SJCRH30 (cell line): ENCODE results near the gene CANT1. TPM values are rescaled to one million over a fixed set of nuclear protein-coding genes. Genes with fewer than 3 reads are reported as not detected.
"Not testable (repeated sequence)": the region's sequence is repeated elsewhere in the genome, so short reads cannot be mapped to it uniquely, and the experiment has no call there.

Experiments
- DNase-seq, 2 experiments: peaks; one replicate each; pipeline ENCODE4 v3.0.0-alpha.2; 2015 to 2020
- H3K27ac ChIP-seq: fragments of 250-450 bp; sonication (Bioruptor Pico); 2 replicates; pipeline ENCODE4 v1.5.1; 2020; ENCODE audit warnings: mild to moderate bottlenecking, moderate library complexity
- H3K27me3 ChIP-seq: fragments of 250-450 bp; sonication (Bioruptor Pico); 2 replicates; pipeline ENCODE4 v1.5.1; 2020; ENCODE audit warnings: mild to moderate bottlenecking, moderate library complexity
- H3K36me3 ChIP-seq: fragments of 250-450 bp; sonication (Bioruptor Pico); 2 replicates; pipeline ENCODE4 v1.5.1; 2020; ENCODE audit warnings: mild to moderate bottlenecking, moderate library complexity
- H3K4me1 ChIP-seq: fragments of 250-450 bp; sonication (Bioruptor Pico); 2 replicates; pipeline ENCODE4 v1.5.1; 2020; ENCODE audit warnings: mild to moderate bottlenecking, moderate library complexity
- H3K4me3 ChIP-seq: fragments of 250-450 bp; sonication (Bioruptor Pico); 2 replicates; pipeline ENCODE4 v1.5.1; 2020; ENCODE audit warnings: mild to moderate bottlenecking, moderate library complexity
- H3K9me3 ChIP-seq: fragments of 250-450 bp; sonication (Bioruptor Pico); replicated peaks from 2 replicates; pipeline ENCODE4 v1.5.1; 2020; ENCODE audit warnings: mild to moderate bottlenecking, moderate library complexity
- total RNA-seq: library from RNA; depleted of rRNA; stranded (reverse); fragments of >200 nt; shearing (Covaris generic); gene quantifications from 2 replicates; pipeline ENCODE4 v1.2.3, GENCODE V29; 2014; rRNA removed

Gene CANT1
- total RNA-seq, 1 experiment from 2014 or later: 98.6 TPM

DNA sequence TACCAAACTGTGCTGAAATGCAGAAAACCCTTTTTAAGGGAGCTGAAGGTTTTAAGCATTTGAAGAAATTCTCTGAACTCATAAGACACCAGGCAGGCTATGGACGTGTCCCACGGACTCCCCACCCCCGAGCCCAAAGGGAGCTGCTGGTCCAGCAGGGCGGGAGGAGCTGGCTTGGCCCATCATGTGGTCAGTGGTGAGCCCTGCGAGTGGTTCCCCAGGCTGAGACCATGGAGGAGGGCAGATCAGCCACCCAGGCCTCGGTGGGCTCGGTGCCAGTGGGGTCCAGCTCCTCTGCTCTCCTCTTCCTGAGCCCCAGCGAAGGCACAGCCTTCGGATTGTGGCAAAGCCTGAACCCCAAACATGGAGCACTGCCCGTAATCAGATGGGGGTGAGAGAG lies 56.9 kb downstream of the CANT1 start:
- H3K9me3 ChIP-seq: peaks cover 13% of the 10 kb centered on the region
- H3K4me1 ChIP-seq: peaks cover 10% of the 10 kb centered on the region
- DNase-seq: no peak
- no peaks in the 10 kb centered on the region for H3K36me3 ChIP-seq
- no peak overlapping the region for H3K4me3 ChIP-seq
- no peaks in the 10 kb centered on the region for H3K27me3 ChIP-seq
- H3K27ac ChIP-seq: peak overlapping the region; percentile 27; the same call in 1 of the 2 replicates

DNA sequence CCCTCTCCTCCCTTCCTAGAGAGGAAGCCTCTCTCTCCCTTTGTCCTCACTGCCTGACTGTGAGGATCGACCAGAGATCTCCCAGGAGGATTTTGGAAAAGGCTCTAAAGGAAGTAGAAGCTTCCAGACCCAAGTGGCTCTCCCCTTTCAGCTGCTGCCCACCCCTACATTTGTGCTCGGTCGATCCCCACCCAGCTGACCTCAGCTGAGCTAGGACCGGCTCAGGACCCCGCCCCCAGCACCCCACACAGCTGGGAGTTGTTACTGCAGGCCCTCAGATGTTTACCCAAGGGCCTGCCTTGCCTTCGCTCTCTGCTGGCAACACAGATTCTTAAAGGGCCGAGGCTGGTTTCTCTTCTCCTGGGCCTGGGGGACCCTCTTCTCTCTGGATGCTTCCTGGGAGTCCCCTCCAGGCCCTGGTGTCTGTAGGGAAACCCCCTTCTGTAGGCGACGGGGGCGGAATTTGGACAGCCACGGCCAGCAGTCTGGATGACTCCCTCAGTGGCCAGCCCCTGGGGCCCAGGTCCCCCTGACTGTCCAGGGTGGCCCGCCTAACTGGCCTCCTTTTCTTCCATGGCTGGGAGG lies 57.5 kb downstream of the CANT1 start:
- peak overlapping the region; percentile 27 for H3K27ac ChIP-seq
- peaks cover 10% of the 10 kb centered on the region for H3K4me1 ChIP-seq
- peak; percentile 67 to 72 for DNase-seq
- H3K9me3 ChIP-seq: peaks cover 13% of the 10 kb centered on the region
- H3K4me3 ChIP-seq: peak overlapping the region; percentile 29
- no peaks in the 10 kb centered on the region for H3K27me3 ChIP-seq
- H3K36me3 ChIP-seq: no peaks in the 10 kb centered on the region

GRCh38 chr17:78950870-78951269 lies 58.7 kb downstream of the CANT1 start:
- Histone ChIP-seq H3K27me3 (no peaks in the 10 kb centered on the region), H3K4me3 (no peak overlapping the region), H3K9me3 (peaks cover 13% of the 10 kb centered on the region), H3K4me1 (peaks cover 10% of the 10 kb centered on the region), H3K27ac (no peak overlapping the region), H3K36me3 (no peaks in the 10 kb centered on the region)
- DNase-seq: no peak

GRCh38 chr17:78947235-78948149 lies 62.1 kb downstream of the CANT1 start:
- Histone ChIP-seq H3K27ac (no peak overlapping the region), H3K4me3 (no peak overlapping the region), H3K36me3 (no peaks in the 10 kb centered on the region), H3K9me3 (peaks cover 13% of the 10 kb centered on the region), H3K27me3 (peaks cover 16% of the 10 kb centered on the region; the same call in 1 of the 2 replicates), H3K4me1 (peaks cover 10% of the 10 kb centered on the region)
- DNase-seq: no peak

DNA sequence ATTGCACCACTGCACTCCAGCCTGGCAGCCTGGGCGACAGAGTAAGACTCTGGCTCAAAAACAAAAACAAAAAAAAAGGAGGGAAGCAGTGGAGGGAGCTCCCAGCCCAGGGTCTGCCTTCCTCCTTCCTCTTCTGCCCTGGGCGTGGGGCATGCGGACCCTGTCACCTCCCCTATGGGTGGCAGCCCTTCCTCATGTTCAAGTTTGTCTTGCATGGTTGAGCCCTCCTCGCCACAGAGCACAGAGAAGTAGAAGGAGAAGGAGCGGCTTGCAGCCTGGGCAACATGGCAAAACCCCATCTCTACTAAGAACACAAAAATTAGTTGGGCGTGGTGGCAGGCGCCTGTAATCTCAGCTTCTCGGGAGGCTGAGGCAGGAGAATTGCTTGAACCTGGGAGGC lies 62.9 kb downstream of the CANT1 start:
- Histone ChIP-seq H3K4me3 (no peak overlapping the region), H3K27me3 (peaks cover 16% of the 10 kb centered on the region; the same call in 1 of the 2 replicates), H3K36me3 (no peaks in the 10 kb centered on the region), H3K4me1 (peaks cover 6% of the 10 kb centered on the region; the same call in 1 of the 2 replicates), H3K9me3 (peaks cover 13% of the 10 kb centered on the region), H3K27ac (no peak overlapping the region)
- DNase-seq: no peak

- H3K9me3 ChIP-seq: peaks cover 10% of the 10 kb centered on the region
- no peak overlapping the region for H3K27ac ChIP-seq
- H3K27me3 ChIP-seq: peaks cover 16% of the 10 kb centered on the region; the same call in 1 of the 2 replicates
- peaks cover 6% of the 10 kb centered on the region; the same call in 1 of the 2 replicates for H3K4me1 ChIP-seq
- no peak for DNase-seq
- no peak overlapping the region for H3K4me3 ChIP-seq
- H3K36me3 ChIP-seq: no peaks in the 10 kb centered on the region
Measured at GRCh38 chr17:78946131-78946530, 63.4 kb downstream of the CANT1 start.

DNA sequence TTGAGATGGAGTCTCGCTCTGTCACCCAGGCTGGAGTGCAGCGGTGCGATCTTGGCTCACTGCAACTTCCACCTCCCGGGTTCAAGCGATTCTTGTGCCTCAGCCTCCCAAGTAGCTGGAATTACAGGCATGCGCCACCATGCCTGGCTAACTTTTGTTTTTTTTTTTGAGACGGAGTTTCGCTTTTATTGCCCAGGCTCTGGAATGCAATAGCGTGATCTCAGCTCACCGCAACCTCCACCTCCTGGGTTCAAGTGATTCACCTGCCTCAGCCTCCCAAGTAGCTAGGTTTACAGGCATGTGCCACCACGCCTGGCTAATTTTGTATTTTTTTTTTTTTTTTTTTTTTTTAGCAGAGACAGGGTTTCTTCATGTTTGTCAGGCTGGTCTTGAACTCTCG lies 64.1 kb downstream of the CANT1 start:
- H3K4me1 ChIP-seq, DNase-seq, H3K9me3 ChIP-seq, H3K36me3 ChIP-seq, H3K27ac ChIP-seq, H3K4me3 ChIP-seq: not testable (repeated sequence)
- H3K27me3 ChIP-seq: peaks cover 16% of the 10 kb centered on the region; the same call in 1 of the 2 replicates

DNA sequence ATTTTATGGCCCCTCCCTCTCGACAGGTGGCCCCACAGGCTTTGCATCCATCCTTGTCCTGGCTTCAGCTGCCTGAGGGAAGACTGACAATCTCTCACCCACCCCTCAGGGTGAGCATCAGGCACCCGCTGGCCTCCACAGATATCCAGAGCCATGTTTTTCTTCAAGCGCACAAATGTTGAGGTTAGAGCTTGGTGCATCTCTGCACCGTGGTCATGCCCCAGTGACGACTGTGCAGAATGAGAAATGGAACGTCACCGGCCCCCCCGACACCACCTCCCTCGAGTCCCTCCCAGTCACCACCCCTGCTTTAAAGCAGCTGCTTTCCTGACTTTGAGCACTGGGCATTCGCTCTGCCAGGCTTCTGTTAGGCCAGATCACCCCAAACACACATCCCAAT lies 64.6 kb downstream of the CANT1 start:
- no peaks in the 10 kb centered on the region for H3K36me3 ChIP-seq
- no peak overlapping the region for H3K27ac ChIP-seq
- peaks cover under 1% of the 10 kb centered on the region; the same call in 1 of the 2 replicates for H3K9me3 ChIP-seq
- H3K4me1 ChIP-seq: peaks cover 15% of the 10 kb centered on the region
- DNase-seq: peak in 1 of 2 experiments; percentile 54
- peaks cover 16% of the 10 kb centered on the region; the same call in 1 of the 2 replicates for H3K27me3 ChIP-seq
- no peak overlapping the region for H3K4me3 ChIP-seq

DNA sequence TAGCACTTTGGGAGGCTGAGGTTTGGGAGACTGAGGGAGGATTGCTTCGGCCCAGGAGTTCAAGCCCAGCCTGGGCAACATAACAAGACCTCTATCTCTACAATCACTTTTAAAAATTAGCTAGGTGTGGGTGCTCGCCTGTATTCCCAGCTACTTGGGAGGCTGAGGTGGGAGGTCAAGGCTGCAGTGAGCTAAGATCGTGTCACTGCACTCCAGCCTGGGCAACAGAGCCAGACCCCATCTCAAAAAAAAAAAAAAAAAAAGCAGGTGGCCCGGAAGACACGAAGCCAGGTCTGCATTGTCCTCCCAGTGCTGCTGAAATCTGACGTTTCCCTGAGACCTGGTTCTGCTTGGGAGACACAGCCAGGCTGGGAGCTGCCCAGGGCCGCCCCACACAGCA lies 65.5 kb downstream of the CANT1 start:
- no peak overlapping the region for H3K4me3 ChIP-seq
- no peak for DNase-seq
- H3K27ac ChIP-seq: no peak overlapping the region
- peaks cover 24% of the 10 kb centered on the region for H3K4me1 ChIP-seq
- no peaks in the 10 kb centered on the region for H3K36me3 ChIP-seq
- peaks cover 16% of the 10 kb centered on the region; the same call in 1 of the 2 replicates for H3K27me3 ChIP-seq
- no peaks in the 10 kb centered on the region for H3K9me3 ChIP-seq

Other genes starting within 250 kb of the CANT1 start
- 29.1 and 34.0 TPM in 2 replicates for gene CYTH1, start 227.5 kb downstream of the CANT1 start, total RNA-seq
- gene USP36, start 168.9 kb downstream of the CANT1 start, total RNA-seq: 42.8 and 48.2 TPM in 2 replicates
- gene CEP295NL, start 106.6 kb downstream of the CANT1 start, total RNA-seq: 1.3 TPM in 2 replicates
- 65.6 and 66.9 TPM in 2 replicates for gene TIMP2, start 84.4 kb downstream of the CANT1 start, total RNA-seq
- gene LGALS3BP, start 29.8 kb downstream of the CANT1 start, total RNA-seq: 140 and 142 TPM in 2 replicates
- gene C1QTNF1, start 14.4 kb upstream of the CANT1 start, total RNA-seq: 45.7 and 48.3 TPM in 2 replicates
- 56.3 and 82.5 TPM in 2 replicates for gene ENGASE, start 65.1 kb upstream of the CANT1 start, total RNA-seq